GM12873 (cell line): ENCODE measurements around the gene POC1A.

Experiments used
- TF ChIP-seq, protein P1 (sequence below): IDR thresholded peaks from 2 replicates; pipeline ENCODE4 v1.5.1; 2012; ENCODE audit warnings: low read depth, mild to moderate bottlenecking, moderate library complexity, low read length, control low read depth; ENCODE audit not compliant: insufficient read depth; ENCODE audit errors: missing control alignments

POC1A gene

DNA sequence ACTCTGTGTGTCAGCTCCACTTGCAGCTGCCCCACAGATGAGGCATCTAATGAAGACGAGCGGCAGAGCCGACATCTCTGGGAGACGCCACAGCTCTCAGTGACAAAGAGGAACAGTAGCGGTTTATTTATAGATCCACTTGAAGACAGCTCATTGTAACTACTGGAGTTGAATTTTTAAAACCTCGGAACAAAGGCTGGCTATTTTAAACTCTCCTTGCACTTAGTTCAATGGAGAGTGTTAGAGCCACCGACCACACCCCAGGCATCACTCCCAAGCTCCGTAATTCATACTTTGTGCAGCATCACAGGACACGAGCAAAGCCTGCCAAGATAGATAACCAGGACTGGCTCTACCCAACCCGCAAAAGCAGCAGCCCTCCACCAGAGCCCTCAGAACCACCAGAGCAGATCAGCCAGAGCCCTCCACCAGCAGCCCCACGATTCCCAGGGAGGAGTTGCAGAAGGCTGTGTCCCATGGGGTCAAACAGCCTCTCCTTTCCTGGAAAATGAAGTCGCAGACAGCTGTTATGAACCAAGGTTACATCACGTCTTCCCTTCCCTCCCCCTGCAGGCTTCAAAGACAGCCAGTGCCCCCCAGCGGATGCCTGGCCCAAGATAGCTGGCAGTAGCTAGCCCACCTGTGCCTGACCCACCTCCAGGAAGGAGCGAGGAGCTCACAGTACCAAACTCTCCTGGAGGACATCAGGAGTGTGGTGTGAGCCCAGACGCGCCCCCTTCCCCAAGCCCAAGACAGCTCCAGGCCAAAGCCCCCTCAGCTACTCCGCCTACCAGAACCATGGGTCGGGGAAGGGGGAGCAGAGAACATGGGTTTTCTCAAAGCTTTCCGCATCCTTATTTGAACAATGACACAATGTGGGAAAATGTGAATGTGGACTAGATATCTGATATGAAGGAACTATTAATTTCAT is 45.7 kb downstream of the POC1A start:
- TF ChIP-seq, protein P1, sequence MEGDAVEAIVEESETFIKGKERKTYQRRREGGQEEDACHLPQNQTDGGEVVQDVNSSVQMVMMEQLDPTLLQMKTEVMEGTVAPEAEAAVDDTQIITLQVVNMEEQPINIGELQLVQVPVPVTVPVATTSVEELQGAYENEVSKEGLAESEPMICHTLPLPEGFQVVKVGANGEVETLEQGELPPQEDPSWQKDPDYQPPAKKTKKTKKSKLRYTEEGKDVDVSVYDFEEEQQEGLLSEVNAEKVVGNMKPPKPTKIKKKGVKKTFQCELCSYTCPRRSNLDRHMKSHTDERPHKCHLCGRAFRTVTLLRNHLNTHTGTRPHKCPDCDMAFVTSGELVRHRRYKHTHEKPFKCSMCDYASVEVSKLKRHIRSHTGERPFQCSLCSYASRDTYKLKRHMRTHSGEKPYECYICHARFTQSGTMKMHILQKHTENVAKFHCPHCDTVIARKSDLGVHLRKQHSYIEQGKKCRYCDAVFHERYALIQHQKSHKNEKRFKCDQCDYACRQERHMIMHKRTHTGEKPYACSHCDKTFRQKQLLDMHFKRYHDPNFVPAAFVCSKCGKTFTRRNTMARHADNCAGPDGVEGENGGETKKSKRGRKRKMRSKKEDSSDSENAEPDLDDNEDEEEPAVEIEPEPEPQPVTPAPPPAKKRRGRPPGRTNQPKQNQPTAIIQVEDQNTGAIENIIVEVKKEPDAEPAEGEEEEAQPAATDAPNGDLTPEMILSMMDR: no peak

DNA sequence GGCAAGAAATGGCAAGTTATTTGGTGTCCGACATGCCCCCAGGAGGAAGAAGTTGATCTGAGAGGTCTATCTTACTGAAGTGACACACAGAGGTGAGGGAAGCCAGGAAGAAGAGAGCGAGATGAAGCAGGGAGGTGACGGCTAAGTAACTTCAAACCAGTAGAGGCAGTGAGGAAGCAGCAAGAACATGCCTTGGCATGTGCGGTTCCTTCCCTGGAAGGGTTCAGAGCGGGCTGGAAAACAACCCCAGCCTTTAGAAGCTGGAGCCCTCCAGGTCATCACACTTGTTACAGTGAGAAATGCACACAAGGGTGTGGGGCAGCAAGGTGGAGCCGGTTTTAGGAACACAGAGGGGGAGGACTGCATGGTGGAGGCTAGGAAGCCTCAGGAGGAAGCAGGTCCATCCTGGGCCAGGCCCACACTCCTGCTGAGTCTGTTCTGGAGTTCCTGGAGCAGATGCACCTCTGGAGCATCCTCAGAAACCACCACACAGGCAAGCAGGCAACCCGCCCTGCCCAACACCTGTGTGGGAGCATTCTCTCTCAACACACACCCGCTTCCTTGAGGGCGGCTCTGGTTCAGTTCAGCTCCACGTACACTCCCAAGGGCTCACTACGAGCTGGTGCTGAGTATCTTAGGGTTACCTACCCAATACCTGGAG is 47.1 kb downstream of the POC1A start:
- TF ChIP-seq, protein P1: no peak

DNA sequence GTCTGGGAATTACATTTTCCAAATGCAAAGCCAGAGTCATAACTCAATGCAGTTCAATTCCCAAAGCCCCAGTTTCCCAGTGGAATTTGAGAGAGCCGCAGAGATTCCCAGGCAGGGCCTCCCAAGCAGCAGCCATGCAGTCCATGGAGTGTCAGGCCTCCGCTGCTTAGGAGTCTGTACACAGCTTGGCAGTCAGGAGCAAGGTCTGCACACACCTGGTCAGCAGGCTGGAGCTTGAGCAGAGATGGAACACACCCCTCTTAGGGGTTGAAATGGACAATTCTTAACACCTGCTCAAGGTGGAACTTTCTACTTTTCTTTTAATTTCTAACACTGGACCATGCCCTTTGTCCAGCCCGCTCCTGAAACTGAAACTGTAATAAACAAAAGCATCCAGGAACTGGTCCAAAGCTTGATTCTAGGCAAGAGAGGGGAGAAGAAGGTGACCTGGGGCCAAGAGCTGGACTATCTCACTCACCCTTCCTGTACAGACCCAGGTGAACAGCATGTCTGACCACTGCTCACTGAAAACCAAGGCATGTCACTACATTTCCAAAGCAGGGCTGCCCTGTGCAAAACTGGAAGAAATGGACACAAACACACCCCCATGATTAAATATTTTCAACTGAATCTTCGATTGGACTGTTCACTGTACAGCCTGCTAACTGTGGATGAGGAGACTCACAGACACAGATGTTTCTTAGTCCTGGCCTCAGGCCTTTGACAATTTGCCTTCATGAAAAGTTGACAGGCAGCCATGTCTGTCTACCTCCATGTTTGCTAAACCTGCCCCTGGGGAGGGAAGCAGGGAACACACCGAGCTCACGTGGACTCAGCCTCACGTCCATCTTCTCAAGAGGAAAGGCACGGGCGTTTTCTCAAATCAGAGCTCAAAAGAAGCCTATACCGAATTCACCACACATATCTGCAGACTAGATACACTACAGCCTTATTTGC is 49.3 kb downstream of the POC1A start:
- TF ChIP-seq, protein P1: no peak

DNA sequence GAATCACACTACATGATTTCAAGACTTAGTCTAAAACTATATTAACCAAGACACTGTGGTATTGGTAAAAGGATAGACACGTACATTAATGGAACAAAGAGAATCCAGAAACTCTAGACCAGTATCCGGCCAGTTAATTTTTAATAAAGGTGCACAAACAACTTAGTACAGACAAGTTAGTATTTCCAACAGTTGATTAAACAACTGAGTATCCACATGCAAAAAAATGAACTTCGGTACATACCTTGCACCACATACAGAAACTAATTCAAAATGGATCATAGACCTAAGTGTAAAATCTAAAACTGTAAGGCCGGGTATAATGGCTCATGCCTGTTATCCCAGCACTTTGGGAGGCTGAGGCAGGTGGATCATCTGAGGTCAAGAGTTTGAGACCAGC is 51.3 kb downstream of the POC1A start:
- TF ChIP-seq, protein P1: no peak

DNA sequence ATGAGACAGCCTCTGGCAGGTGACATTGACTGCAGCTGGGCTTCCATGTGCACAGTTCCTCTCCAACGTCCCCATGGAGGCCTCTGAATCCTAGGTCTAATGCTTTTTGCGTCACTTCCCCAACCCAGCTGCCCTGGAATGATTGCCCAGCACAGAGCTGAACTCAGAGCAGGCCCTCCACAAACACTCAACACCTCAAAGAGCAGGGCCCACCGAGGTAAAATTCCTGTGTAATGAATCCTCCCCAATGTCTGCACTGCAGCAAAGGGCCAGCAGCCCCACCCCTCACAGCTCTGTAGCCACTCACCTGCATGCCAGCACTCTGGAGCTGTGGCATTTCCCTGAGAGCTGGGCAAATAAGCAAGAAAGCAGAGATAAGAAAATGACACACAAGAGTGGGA is 55.2 kb downstream of the POC1A start:
- TF ChIP-seq, protein P1: no peak

DNA sequence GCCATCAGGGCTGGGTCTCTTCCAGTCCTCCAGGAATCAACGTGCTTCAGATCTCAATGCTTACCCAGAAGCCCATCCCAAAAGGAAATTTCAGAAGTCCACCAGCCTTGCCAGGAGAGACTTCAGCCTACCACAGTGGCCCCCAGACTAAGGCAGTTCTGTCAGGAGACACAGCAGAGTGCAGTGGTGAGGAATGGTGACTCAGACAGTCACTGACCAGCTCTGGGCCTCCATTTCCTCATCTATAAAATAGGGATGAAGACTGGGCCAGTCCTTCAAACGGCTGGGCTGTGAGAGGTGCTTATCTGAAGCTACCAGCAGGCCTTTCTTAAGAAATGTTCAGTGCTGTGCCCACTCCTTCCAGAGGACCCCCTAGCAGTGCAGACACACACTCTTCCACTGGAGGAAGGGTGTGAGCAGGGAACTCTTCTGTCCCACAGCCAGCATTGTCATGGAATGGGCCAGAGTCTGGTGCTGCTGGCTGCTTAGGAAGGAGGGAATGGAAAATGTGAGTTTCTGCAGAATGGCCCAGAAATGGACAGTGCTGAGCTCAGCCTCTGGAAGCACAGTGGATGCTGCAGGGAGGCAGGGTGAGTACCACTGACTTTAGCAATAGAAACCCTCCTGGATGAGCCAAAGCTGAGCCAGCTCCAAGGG is 56.2 kb downstream of the POC1A start:
- TF ChIP-seq, protein P1: no peak
